GM10248 (cell line): ENCODE results near the gene MAPK14.

Experiments
- CTCF ChIA-PET: fragments of 300-600 bp; sonication (Branson Sonifier 250); formaldehyde crosslinking; extraction: SDS; loops from one replicate; lab custom pipeline; 2021; ENCODE audit warnings: antibody characterized with exemption; lab: Yijun Ruan, JAX
- POLR2A ChIA-PET: fragments of 350-650 bp; sonication (Branson Sonifier 250); formaldehyde crosslinking; extraction: SDS; loops from one replicate; lab custom pipeline; 2020; ENCODE audit warnings: antibody characterized with exemption; lab: Yijun Ruan, JAX
- DNase-seq: peaks from one replicate; pipeline ENCODE4 v3.0.0; 2012; ENCODE audit errors: extremely low spot score
- TF ChIP-seq, protein P1 (sequence below): IDR thresholded peaks from 2 replicates; pipeline ENCODE4 v1.5.1; 2012; ENCODE audit warnings: mild to moderate bottlenecking, low read depth; ENCODE audit errors: extremely low read depth, missing control alignments, control extremely low read depth

Gene MAPK14

DNA sequence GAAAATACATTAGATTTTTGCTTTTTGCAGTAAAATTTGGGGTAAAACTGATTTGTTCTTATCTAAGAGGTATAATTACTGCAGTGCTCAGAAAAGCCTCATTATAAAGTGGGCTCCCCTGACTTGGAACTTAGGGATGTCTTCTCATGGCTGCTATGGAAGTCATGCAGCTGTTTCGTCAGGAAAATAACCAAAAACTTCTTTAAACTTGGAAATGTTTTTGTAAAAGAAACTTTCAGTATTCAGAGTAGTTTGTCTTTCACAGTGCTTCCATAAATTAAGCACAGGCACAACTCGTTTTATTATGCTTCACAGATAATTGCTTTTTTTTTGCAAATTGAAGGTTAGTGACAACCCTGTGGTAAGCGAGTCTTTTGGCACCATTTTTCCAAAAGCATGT lies 6.8 kb downstream of the MAPK14 start:
- CTCF ChIA-PET = interaction anchor here (2.3 kb wide), 2 partner anchors 8 to 61 kb away, joined by 8 to 20 read pairs; no protein-coding TSS in a partner anchor
- POLR2A ChIA-PET = no interaction called here
- TF ChIP-seq, protein P1, sequence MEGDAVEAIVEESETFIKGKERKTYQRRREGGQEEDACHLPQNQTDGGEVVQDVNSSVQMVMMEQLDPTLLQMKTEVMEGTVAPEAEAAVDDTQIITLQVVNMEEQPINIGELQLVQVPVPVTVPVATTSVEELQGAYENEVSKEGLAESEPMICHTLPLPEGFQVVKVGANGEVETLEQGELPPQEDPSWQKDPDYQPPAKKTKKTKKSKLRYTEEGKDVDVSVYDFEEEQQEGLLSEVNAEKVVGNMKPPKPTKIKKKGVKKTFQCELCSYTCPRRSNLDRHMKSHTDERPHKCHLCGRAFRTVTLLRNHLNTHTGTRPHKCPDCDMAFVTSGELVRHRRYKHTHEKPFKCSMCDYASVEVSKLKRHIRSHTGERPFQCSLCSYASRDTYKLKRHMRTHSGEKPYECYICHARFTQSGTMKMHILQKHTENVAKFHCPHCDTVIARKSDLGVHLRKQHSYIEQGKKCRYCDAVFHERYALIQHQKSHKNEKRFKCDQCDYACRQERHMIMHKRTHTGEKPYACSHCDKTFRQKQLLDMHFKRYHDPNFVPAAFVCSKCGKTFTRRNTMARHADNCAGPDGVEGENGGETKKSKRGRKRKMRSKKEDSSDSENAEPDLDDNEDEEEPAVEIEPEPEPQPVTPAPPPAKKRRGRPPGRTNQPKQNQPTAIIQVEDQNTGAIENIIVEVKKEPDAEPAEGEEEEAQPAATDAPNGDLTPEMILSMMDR = no peak
- no peak for DNase-seq

DNA sequence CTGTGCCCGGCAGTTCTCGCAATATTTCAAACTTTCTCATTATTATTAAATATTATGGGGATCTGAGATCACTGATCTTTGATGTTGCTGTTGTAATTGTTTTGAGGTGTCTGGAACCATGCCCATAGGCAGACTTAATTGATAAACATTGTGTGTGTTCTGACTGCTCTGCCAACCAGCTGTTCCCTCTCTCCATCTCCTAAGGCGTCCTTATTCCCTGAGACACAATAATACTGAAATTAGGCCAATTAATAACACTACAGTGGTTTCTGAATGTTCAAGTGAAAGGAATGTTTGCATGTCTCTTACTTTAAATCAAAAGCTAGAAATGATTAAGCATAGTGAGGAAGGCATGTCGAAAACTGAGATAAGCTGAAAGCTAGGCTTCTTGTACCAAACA lies 7.6 kb downstream of the MAPK14 start:
- ChIA-PET CTCF (interaction anchor here (0.8 to 2.1 kb wide), 4 partner anchors 9 to 60 kb away, joined by 3 to 9 read pairs (median 3); no protein-coding TSS in a partner anchor), POLR2A (interaction anchor here (0.9 kb wide), 1 partner anchor 8 kb away, joined by 3 read pairs; the partner anchor contains the start of gene MAPK14)

DNA sequence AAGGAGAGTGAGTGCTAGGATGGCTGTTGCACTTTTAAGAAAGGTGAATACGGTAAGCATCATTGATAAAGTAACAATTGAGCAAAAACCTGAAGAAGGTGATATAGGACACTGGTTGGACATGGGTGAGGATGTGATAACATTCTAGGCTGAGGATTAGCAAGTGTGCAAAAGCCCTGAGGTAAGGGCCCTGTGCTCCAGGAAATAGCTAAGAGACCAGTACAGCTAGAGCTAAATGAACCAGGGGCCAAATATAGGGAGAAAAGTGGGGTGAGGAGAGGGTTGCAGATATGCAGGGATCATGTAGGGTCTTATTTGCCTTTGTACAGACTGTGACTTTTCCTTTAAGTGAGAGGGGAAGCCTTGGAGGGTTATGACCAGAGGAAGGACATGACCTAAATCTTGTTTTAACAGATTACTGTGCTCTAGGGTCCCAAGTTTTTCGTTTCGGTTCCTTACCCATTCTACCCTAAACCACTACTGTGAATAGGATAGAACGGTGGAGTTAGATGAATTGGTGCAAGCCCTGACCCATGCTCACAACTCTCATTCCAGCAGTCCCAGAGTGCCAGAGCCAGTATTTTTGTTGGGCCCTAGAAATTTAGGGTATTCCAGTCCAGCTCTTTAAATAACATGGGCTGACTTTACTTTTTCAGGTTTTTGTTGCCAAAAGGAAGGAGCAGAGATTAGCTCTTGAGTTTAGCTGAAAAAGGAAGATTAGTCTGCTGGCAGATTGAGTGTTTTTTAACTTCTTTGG lies 10.7 kb downstream of the MAPK14 start:
- DNase-seq = no peak
- ChIA-PET POLR2A (interaction anchor here (1.3 kb wide), 1 partner anchor 11 kb away, joined by 4 read pairs; the partner anchor contains the start of gene MAPK14), CTCF (interaction anchor here (1.4 to 2.4 kb wide), 6 partner anchors 8 to 57 kb away, joined by 4 to 11 read pairs (median 6); partner anchors contain the start of gene MAPK14)
- TF ChIP-seq, protein P1 = no peak

More for the DNA sequence above, 7.6 kb downstream of the MAPK14 start:
- TF ChIP-seq, protein P1 = no peak
- DNase-seq = no peak

DNA sequence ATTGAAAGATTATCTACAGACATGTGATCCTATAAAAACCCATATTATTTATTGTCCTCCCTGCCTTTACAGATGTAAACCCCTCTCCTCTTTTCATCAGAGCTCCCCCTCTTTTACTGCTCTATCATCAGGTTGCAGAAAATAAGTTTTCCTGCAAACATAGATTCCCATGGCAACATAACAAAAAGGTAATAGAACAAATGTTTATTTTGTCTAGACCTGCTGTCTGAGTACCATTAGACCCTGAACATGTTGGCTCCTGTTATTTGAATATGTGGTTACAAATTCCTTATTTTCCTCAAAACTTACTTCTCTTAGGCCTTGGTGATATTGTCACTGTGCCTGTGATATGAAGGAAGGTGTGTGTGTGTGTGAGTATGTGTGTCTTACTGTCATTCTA lies 11.5 kb downstream of the MAPK14 start:
- TF ChIP-seq, protein P1 = no peak
- DNase-seq = no peak
- CTCF ChIA-PET = interaction anchor here (1.9 to 2.4 kb wide), 5 partner anchors 7 to 56 kb away, joined by 4 to 11 read pairs (median 7); no protein-coding TSS in a partner anchor
- POLR2A ChIA-PET = no interaction called here

DNA sequence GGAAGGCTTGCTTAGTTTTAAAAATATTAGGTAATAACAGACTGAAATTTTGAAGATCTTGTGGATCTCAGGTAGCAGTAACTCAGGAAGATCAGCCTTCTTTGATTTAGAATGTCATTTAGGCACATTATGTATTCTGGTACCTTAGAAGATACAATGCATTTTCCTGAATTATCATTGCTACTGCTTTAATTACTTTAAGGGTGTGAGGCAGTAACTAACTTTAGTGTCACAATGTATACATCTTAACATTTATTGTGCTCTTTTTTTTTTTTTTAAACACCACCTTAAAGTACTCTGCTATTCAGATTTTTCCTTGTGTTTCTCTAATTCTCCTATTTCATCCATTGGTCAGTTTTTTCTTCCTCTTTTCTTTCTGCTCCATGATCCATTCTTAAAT lies 13.3 kb downstream of the MAPK14 start:
- ChIA-PET CTCF (interaction anchor here (1.6 kb wide), 1 partner anchor 13 kb away, joined by 5 read pairs; the partner anchor contains the start of gene MAPK14), POLR2A (no interaction called here)
- TF ChIP-seq, protein P1 = no peak
- no peak for DNase-seq

DNA sequence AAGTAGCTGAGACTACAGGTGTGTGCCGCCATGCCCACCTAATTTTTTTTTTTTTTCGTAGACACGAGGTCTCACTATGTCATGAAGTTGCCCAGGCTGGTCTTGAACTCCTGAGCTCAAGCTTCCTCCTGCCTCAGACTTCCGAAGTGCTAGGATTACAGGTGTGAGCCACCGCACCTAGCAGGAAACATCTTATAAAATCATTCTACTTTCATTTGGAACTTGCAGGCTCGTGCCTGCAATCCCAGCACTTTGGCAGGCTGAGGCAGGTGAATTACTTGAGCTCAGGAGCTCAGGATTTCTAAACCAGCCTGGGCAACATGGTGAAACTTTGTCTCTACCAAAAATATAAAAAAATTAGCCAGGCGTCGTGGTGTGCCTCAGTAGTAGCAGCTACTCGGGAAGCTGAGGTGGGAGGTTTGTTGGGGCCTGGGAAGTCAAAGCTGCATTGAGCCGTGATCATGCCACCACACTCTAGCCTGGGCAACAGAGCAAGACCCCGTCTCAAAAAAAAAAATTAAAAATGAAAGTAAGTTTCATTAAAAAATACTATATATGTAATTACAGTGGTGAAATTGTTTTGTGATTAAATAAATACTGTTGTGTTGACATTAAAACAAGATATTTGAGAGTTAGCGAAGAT lies 15.1 kb downstream of the MAPK14 start:
- CTCF ChIA-PET = interaction anchor here (0.8 to 1.6 kb wide), 6 partner anchors 9 to 31 kb away, joined by 3 to 8 read pairs (median 4); partner anchors contain the start of gene MAPK14
- DNase-seq = no peak
- POLR2A ChIA-PET = interaction anchor here (0.8 kb wide), 1 partner anchor 14 kb away, joined by 3 read pairs; no protein-coding TSS in a partner anchor
- TF ChIP-seq, protein P1 = no peak
